ENCODE data around the gene SDCBP2. TPM values are rescaled to one million over a fixed set of nuclear protein-coding genes. Genes with fewer than 3 reads are reported as not detected.
A peak's percentile ranks its signal among the peaks of the same experiment; 100 is the strongest.

The SDCBP2 gene
- total RNA-seq, 4 donors from 2014 or later, result 29.7 to 361 (median 306) TPM

DNA sequence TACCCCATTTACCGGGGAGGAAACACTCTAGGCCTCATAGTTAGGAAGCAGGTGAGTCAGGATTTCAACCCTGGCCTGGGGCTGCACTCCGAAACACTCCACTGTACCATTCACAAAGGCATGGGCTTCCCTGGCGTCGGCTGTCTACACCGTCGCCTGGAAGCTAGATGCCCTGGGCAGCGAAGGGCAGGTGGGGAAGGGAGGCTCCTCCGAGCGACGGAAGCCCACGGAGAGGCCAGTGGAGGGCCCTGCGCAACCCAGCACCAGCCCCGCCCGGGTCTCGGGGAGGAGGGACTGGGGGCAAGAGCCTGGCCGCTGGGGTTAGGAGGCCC lies 16.1 kb downstream of the SDCBP2 start:
- TF ChIP-seq, protein P1, sequence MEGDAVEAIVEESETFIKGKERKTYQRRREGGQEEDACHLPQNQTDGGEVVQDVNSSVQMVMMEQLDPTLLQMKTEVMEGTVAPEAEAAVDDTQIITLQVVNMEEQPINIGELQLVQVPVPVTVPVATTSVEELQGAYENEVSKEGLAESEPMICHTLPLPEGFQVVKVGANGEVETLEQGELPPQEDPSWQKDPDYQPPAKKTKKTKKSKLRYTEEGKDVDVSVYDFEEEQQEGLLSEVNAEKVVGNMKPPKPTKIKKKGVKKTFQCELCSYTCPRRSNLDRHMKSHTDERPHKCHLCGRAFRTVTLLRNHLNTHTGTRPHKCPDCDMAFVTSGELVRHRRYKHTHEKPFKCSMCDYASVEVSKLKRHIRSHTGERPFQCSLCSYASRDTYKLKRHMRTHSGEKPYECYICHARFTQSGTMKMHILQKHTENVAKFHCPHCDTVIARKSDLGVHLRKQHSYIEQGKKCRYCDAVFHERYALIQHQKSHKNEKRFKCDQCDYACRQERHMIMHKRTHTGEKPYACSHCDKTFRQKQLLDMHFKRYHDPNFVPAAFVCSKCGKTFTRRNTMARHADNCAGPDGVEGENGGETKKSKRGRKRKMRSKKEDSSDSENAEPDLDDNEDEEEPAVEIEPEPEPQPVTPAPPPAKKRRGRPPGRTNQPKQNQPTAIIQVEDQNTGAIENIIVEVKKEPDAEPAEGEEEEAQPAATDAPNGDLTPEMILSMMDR (IDR thresholded peaks at IDR 0.05), result no peak
- TF ChIP-seq POLR2A (IDR thresholded peaks at IDR 0.05), result no peak
- peaks cover 0 to 52% (median 0%) of the 10 kb centered on the region in 3 donors for H3K36me3 ChIP-seq

DNA sequence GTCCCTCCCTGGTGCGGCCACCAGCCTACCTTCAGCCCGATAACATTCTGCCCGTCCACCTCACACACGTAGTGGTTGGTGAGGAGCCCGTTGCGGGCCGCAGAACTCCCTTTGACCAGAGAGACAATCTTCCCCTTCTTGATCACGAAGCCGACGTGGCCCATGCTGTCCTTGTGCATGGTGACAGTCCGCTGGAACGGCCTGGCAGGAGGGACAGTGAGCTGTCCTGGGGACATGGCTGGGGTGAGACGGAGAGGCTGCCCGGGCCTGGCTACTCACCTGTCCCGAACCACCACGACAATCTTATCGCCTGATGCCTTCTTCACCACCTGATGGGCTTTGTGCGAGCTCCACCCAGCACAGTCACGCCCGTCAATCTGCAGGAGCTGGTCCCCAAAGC lies 16.6 kb downstream of the SDCBP2 start:
- H3K4me3 ChIP-seq, result no peak overlapping the region
- no peak for DNase-seq
- TF ChIP-seq, protein P1 (IDR thresholded peaks at IDR 0.05), result no peak
- no peak for TF ChIP-seq POLR2A (IDR thresholded peaks at IDR 0.05)
- peaks cover 0 to 11% (median 2%) of the 10 kb centered on the region in 4 donors for H3K4me1 ChIP-seq
- H3K36me3 ChIP-seq, result peaks cover 0 to 52% (median 0%) of the 10 kb centered on the region in 3 donors
- no peaks in the 10 kb centered on the region for H3K9me3 ChIP-seq
- H3K27ac ChIP-seq, result no peak overlapping the region
- no peaks in the 10 kb centered on the region for H3K27me3 ChIP-seq

More for the DNA sequence above, 16.1 kb downstream of the SDCBP2 start:
- H3K27ac ChIP-seq, result no peak overlapping the region
- DNase-seq, result no peak
- no peaks in the 10 kb centered on the region for H3K27me3 ChIP-seq
- no peak overlapping the region for H3K4me3 ChIP-seq
- no peaks in the 10 kb centered on the region for H3K9me3 ChIP-seq
- peaks cover 0 to 11% (median 2%) of the 10 kb centered on the region in 4 donors for H3K4me1 ChIP-seq

DNA sequence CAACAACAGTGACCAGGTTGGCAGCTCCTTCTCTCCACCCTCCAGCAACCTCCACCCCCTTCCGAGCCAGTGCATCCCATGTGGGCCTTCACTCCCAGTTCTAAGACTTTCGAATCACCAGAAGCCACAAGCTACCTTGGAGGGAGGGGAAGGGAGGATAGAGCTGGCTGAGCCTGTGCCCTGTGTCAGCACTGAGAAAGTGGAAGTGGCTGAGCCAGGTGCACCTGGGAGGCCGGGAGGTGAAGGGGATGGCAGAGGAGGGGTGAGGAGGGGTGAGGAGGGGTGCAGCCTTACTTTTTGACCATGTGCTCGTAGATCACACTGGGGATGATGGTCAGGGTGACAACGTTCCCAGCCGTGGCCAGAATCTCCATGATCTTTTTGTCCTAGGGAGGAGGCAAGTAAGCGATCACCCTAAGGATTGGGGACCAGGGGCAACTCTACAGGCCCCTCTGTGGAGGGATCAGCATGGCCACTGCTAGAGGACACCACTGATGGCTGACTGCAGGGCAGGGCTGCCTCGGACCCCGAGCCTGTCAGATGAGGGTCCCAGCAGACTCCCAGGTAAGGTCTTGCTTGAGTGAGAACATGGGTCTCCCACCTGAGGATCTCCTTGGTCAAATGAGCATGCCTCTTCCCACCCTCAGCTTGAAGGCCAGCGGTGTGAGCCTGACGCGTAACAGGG lies 18.3 kb downstream of the SDCBP2 start:
- TF ChIP-seq, protein P1 (IDR thresholded peaks at IDR 0.05), result no peak
- TF ChIP-seq POLR2A (IDR thresholded peaks at IDR 0.05), result no peak
- Histone ChIP-seq H3K9me3 (no peaks in the 10 kb centered on the region), H3K4me3 (no peak overlapping the region), H3K27me3 (no peaks in the 10 kb centered on the region), H3K27ac (no peak overlapping the region), H3K36me3 (peaks cover 0 to 51% (median 0%) of the 10 kb centered on the region in 3 donors), H3K4me1 (peaks cover 0 to 11% (median 2%) of the 10 kb centered on the region in 4 donors)
- peak in 1 of 3 donors; percentile 43 for DNase-seq

DNA sequence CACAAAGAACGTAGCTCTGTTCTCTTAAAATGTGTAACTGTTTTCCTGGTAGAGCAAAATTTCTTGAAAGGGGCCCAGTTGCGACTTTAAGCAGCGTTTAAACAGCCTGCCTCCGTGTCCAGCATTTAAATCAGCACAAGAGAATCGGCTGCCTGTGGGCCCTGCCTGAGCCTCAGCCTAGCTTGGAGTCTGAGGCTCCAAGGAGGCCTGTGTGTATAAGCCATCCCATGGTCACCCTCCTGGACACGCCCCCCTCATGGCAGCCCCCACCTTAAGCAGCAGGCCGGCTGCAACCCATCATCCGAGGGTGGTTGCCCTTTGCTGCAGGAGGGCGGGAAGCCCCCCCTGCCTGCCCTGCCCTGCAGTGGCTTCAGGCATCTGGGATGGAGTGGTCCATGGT lies 18.9 kb downstream of the SDCBP2 start:
- no peak overlapping the region for H3K4me3 ChIP-seq
- H3K9me3 ChIP-seq, result no peaks in the 10 kb centered on the region
- H3K27me3 ChIP-seq, result no peaks in the 10 kb centered on the region
- DNase-seq, result no peak
- H3K4me1 ChIP-seq, result peaks cover 0 to 11% (median 2%) of the 10 kb centered on the region in 4 donors
- TF ChIP-seq POLR2A (IDR thresholded peaks at IDR 0.05), result no peak
- TF ChIP-seq, protein P1 (IDR thresholded peaks at IDR 0.05), result no peak
- H3K27ac ChIP-seq, result no peak overlapping the region
- peaks cover 0 to 56% (median 0%) of the 10 kb centered on the region in 3 donors for H3K36me3 ChIP-seq

DNA sequence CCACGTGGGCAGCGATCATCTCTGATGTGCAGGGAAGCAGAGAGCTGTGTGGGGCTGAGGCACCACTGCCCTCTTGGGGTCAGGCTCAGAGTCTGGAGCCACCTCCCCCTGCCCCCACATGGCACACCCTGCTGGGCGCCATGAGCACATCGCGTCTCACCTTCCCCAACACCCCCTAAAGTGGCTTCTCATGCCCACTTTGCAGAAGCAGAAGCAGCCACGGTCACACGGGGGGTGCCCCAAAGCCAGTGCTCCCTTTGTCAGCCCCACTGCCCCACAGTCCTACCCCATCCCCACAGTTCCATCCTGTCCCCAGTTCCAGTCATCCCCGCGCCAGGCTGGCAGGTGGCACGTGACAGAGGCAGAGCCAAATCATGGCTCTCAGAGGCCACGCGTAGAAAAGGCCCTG lies 19.5 kb downstream of the SDCBP2 start:
- Histone ChIP-seq H3K36me3 (peaks cover 0 to 59% (median 0%) of the 10 kb centered on the region in 3 donors), H3K4me3 (no peak overlapping the region), H3K9me3 (no peaks in the 10 kb centered on the region), H3K27ac (no peak overlapping the region), H3K27me3 (no peaks in the 10 kb centered on the region), H3K4me1 (peaks cover 0 to 11% (median 2%) of the 10 kb centered on the region in 4 donors)
- no peak for TF ChIP-seq POLR2A (IDR thresholded peaks at IDR 0.05)
- TF ChIP-seq, protein P1 (IDR thresholded peaks at IDR 0.05), result no peak
- DNase-seq, result peak in 1 of 3 donors; percentile 42

Data from Peyer's patch (tissue), 4 donors.